Heart right ventricle (tissue), 16 donors: ENCODE measurements around the gene RAPGEF2. TPM values are rescaled to one million over a fixed set of nuclear protein-coding genes. Genes with fewer than 3 reads are reported as not detected.

Experiments
- ATAC-seq, 8 donors: fragments of 200-7000 bp; cut with Tn5 transposase; one replicate each; pipeline ENCODE4 v1.9.1; 2020; ENCODE audit warnings: mild to moderate bottlenecking in 8 of 8, moderate library complexity in 8 of 8, moderate number of reproducible peaks in 1 of 8
- DNase-seq, 2 donors: peaks; one replicate each; pipeline ENCODE4 v3.0.0-alpha.2; 2020
- H3K27ac ChIP-seq, 10 donors: fragments of 200-600 bp; sonication (generic) in 2 of 10; one replicate each; pipeline versions ENCODE4 v1.5.0 to v1.8.0; 2020 to 2022; ENCODE audit warnings: mild to moderate bottlenecking in 3 of 10
- H3K27me3 ChIP-seq, 7 donors: fragments of 200-600 bp; one replicate each; pipeline ENCODE4 v1.8.0; 2021 to 2022; ENCODE audit warnings: mild to moderate bottlenecking in 2 of 7
- H3K36me3 ChIP-seq, 9 donors: fragments of 200-600 bp; sonication (generic) in 1 of 9; one replicate each; pipeline versions ENCODE4 v1.5.0 to v1.8.0; 2020 to 2022; ENCODE audit warnings: mild to moderate bottlenecking in 2 of 9
- H3K4me1 ChIP-seq, 9 donors: fragments of 200-600 bp; sonication (generic) in 1 of 9; one replicate each; pipeline versions ENCODE4 v1.5.0 to v1.8.0; 2020 to 2022; ENCODE audit warnings: mild to moderate bottlenecking in 4 of 9
- H3K4me3 ChIP-seq, 10 donors: fragments of 200-600 bp; sonication (generic) in 2 of 10; one replicate each; pipeline versions ENCODE4 v1.5.0 to v1.8.0; 2020 to 2022; ENCODE audit warnings: mild to moderate bottlenecking in 7 of 10, moderate library complexity in 2 of 10
- H3K9me3 ChIP-seq, 11 donors: fragments of 200-600 bp in 10 of 11; sonication (generic) in 2 of 11; one replicate each; pipeline versions ENCODE4 v1.5.0 to v1.8.0; 2013 to 2022; ENCODE audit warnings: mild to moderate bottlenecking in 2 of 11, control low read depth in 1 of 11, moderate library complexity in 1 of 11
- WGBS, 2 donors: extraction: QIAGEN DNeasy Blood & Tissue Kit; methylation state at CpG; one replicate each; pipeline ENCODE4 v1.1.7; 2013; ENCODE audit warnings: inconsistent platforms in 1 of 2; 5-methylcytosine and 5-hydroxymethylcytosine counted together
- intact Hi-C, 10 donors: fragments of 100-400 bp; cut with DNase I; formaldehyde crosslinking; loops; one replicate each; pipeline versions ENCODE4 v1.11.1 to v1.14.2; 2022
- polyA plus RNA-seq, 2 donors: library from polyadenylated mRNA; stranded (reverse); fragments of 200-250 nt; gene quantifications; one replicate each; pipeline ENCODE4 v1.2.3, GENCODE V29; 2013
- total RNA-seq, 10 donors: library from RNA; stranded (reverse); fragmentation: NEBNext Ultra II Directional in 3 of 10; extraction: Animal tissue kit (Norgen Biotek cat#: 25700) in 3 of 10; gene quantifications; one replicate each; pipeline versions ENCODE4 v1.2.1 to v1.2.4, GENCODE V29; 2021 to 2023
- TF ChIP-seq, protein P1 (sequence below), 9 donors: fragments of 200-600 bp; sonication (generic) in 2 of 9; IDR thresholded peaks; one replicate each; pipeline versions ENCODE4 v1.5.0 to v1.8.0; 2021 to 2022; ENCODE audit warnings: antibody characterized with exemption in 9 of 9, mild to moderate bottlenecking in 5 of 9, moderate library complexity in 1 of 9
- donor health status: Arrhythmogenic right ventricular cardiomyopathy.
- donor health status: ischemic (EF 13 %, LVEDD 7.1; RV severe dilation, severe dysfunction).
- donor health status: healthy with polysubstance abuse.
- donor health status: DM: no; HTN: yes; CAD: no.
- donor health status: DM: no; HTN: no; CAD: no.
- donor health status: ischemic (EF 25% LVEDD 6.9; RV normal size, moderate dysfunction).
- donor health status: ischemic (EF 25% LVEDD 5.7; RV mildly dilated, moderate dysfunction).
- donor health status: healthy.
- donor health status: DM: yes; HTN: yes; CAD: no.
- donor health status: Ischemic cardiomyopathy.
- donor health status: ischemic (EF 35%, LVEDD 5.7; RV mildly dilated, moderate dysfunction).
- donor health status: nonischemic (EF 11% LVEDD 7.7; RV severe dilation, severe dysfunction).
- donor health status: DM: yes; HTN: yes; CAD: no.
- donor health status: PGD.
- donor health status: ischemic (EF 29% LVEDD 5.4; RV normal size, mild dysfunction).
- donor health status: nonischemic (EF 23%, LVEDD 6.1; RV moderate dilation, normal function).

RAPGEF2 gene
- total and polyA plus RNA-seq, 12 donors, result 9.2 to 68.8 (median 53.7) TPM

DNA sequence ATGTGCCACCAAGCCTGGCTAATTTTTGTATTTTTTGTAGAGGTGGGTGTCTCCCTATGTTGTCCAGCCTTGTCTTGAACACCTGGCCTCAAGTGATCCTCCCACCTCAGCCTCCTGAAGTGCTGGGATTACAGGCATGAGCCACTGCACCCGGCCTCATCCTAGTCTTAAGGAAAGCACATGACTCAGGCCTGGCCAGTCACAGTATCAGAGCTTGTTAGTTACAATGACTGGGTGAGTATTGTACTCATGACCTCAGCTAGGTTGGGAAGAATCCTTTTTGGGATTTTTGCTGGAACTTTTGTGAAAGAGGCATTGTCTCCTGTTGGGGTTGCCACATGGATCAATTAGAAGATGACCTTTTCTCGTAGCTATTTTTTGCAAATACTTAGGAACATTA, 292.8 kb downstream of the RAPGEF2 start:
- DNase-seq (no peak), ATAC-seq (no peak)
- H3K36me3 ChIP-seq, result no peaks in the 10 kb centered on the region
- H3K4me1 ChIP-seq, result peaks cover 5 to 51% (median 16%) of the 10 kb centered on the region in 9 donors
- no peak overlapping the region for H3K4me3 ChIP-seq
- TF ChIP-seq, protein P1, sequence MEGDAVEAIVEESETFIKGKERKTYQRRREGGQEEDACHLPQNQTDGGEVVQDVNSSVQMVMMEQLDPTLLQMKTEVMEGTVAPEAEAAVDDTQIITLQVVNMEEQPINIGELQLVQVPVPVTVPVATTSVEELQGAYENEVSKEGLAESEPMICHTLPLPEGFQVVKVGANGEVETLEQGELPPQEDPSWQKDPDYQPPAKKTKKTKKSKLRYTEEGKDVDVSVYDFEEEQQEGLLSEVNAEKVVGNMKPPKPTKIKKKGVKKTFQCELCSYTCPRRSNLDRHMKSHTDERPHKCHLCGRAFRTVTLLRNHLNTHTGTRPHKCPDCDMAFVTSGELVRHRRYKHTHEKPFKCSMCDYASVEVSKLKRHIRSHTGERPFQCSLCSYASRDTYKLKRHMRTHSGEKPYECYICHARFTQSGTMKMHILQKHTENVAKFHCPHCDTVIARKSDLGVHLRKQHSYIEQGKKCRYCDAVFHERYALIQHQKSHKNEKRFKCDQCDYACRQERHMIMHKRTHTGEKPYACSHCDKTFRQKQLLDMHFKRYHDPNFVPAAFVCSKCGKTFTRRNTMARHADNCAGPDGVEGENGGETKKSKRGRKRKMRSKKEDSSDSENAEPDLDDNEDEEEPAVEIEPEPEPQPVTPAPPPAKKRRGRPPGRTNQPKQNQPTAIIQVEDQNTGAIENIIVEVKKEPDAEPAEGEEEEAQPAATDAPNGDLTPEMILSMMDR (IDR thresholded peaks at IDR 0.05), result no peak
- 85 to 96% methylated on average over 2 of the region's 2 CpGs for WGBS, 2 donors
- intact Hi-C loops, result loop anchor here in 2 of 10 donors (5.0 kb wide), 2 partner anchors 43 to 183 kb away; no protein-coding TSS in a partner anchor
- no peaks in the 10 kb centered on the region for H3K27me3 ChIP-seq
- H3K27ac ChIP-seq, result peak overlapping the region in 5 of 10 donors; percentile 3 to 63 (median 16)
- no peaks in the 10 kb centered on the region for H3K9me3 ChIP-seq

GRCh38 chr4:159396151-159396550, 293.3 kb downstream of the RAPGEF2 start:
- Histone ChIP-seq H3K4me3 (no peak overlapping the region), H3K27me3 (no peaks in the 10 kb centered on the region), H3K36me3 (no peaks in the 10 kb centered on the region), H3K9me3 (no peaks in the 10 kb centered on the region), H3K27ac (peak overlapping the region in 5 of 10 donors; percentile 16 to 81 (median 41)), H3K4me1 (peaks cover 8 to 56% (median 20%) of the 10 kb centered on the region in 9 donors)
- intact Hi-C loops, result loop anchor here in 2 of 10 donors (5.0 kb wide), 2 partner anchors 44 to 184 kb away; no protein-coding TSS in a partner anchor
- WGBS, 2 donors, result 88 to 90% methylated on average over 3 of the region's 3 CpGs
- ATAC-seq (no peak), DNase-seq (no peak)
- TF ChIP-seq, protein P1 (IDR thresholded peaks at IDR 0.05), result no peak

- Histone ChIP-seq H3K27me3 (no peaks in the 10 kb centered on the region), H3K36me3 (no peaks in the 10 kb centered on the region), H3K4me1 (peaks cover 8 to 69% (median 29%) of the 10 kb centered on the region in 9 donors), H3K9me3 (no peaks in the 10 kb centered on the region), H3K27ac (peak overlapping the region; percentile 40 to 84 (median 68)), H3K4me3 (no peak overlapping the region)
- DNase-seq (peak in 1 of 2 donors; percentile 50), ATAC-seq (peak; percentile 50 to 84 (median 73))
- TF ChIP-seq, protein P1 (IDR thresholded peaks at IDR 0.05), result peak in 5 of 9 donors; percentile 21 to 57 (median 42)
- 34 to 56% methylated on average over 7 of the region's 7 CpGs for WGBS, 2 donors
- intact Hi-C loops, result loop anchor here in 3 of 10 donors (2.0 to 5.0 kb wide), 3 partner anchors 33 to 186 kb away; no protein-coding TSS in a partner anchor
Observed at GRCh38 chr4:159398236-159398638, 295.4 kb downstream of the RAPGEF2 start.

DNA sequence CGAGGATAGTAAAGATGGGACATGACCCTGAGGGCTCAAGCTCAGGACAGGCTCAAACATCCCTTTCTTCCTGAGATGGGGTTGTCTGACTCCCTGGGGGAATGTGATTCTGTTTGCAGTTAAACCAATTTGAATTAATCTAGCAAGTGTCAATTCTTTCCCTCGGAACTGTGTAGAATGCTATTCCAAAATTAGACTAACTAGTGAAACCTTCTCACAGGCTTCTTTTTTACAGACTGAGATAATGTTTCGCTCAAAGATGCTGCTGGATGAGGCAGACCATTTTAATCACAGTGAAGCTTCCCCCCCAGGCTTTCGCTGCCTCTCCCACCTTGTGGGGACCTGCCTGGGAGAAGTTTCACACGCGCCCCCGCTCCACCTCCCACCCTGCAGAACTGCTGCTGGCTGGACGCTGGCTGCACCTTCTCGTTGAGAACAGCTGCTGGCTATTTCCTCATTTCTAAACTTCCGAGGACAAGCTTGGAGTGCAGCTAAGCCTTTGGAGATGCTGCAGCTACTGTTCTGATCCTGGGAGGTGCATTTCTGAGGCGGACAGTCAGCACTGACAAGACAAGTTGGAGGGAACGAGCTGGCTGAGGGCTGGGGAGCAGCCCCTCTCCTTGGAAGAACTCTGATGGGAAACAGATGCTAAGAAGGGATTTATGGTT, 297.8 kb downstream of the RAPGEF2 start:
- Histone ChIP-seq H3K9me3 (no peaks in the 10 kb centered on the region), H3K36me3 (no peaks in the 10 kb centered on the region), H3K4me3 (peak overlapping the region in 7 of 10 donors; percentile 1 to 38 (median 24)), H3K27ac (peak overlapping the region; percentile 21 to 84 (median 64)), H3K4me1 (peaks cover 8 to 56% (median 29%) of the 10 kb centered on the region in 9 donors), H3K27me3 (no peaks in the 10 kb centered on the region)
- TF ChIP-seq, protein P1 (IDR thresholded peaks at IDR 0.05), result no peak
- ATAC-seq (peak in 5 of 8 donors; percentile 23 to 60 (median 33)), DNase-seq (peak in 1 of 2 donors; percentile 13)
- 34 to 48% methylated on average over 12 of the region's 12 CpGs for WGBS, 2 donors
- intact Hi-C loops, result loop anchor here in 1 of 10 donors (5.0 kb wide), 1 partner anchor 47 kb away; no protein-coding TSS in a partner anchor
